Caco-2 (cell line): ENCODE results near the gene CARD16. TPM values are rescaled to one million over a fixed set of nuclear protein-coding genes. Genes with fewer than 3 reads are reported as not detected.
"Not testable (repeated sequence)": the region's sequence is repeated elsewhere in the genome, so short reads cannot be mapped to it uniquely, and the experiment has no call there.

Experiments
- BruUV-seq: library from RNA; stranded (reverse); fragments of 400-500 nt; replicated peaks from 2 replicates; lab custom pipeline; 2021; lab: Mats Ljungman, UMichigan
- CTCF ChIA-PET: fragments of 300-600 bp; sonication (Branson Sonifier 250); formaldehyde crosslinking; loops from one replicate; lab custom pipeline; 2022; ENCODE audit warnings: antibody characterized with exemption; lab: Charles Lee
- POLR2A ChIA-PET: fragments of 300-600 bp; sonication (Branson Sonifier 250); formaldehyde crosslinking; loops from one replicate; lab custom pipeline; 2022; ENCODE audit warnings: antibody characterized with exemption; lab: Charles Lee
- DNase-seq, 2 experiments: peaks; one replicate each; pipeline versions ENCODE4 v3.0.0 to v3.0.0-alpha.2; 2020 to 2022
- H3K27me3 ChIP-seq: replicated peaks from 2 replicates; pipeline ENCODE4 v1.6.0; 2011; ENCODE audit warnings: low read length; ENCODE audit not compliant: control insufficient read depth, insufficient read depth
- H3K36me3 ChIP-seq: 2 replicates; pipeline ENCODE4 v1.5.1; 2011; ENCODE audit warnings: low read length; ENCODE audit not compliant: control insufficient read depth, insufficient read depth
- H3K4me1 ChIP-seq: fragments of 250-450 bp; sonication (Bioruptor Pico); 2 replicates; pipeline ENCODE4 v1.5.1; 2020; ENCODE audit warnings: mild to moderate bottlenecking
- H3K4me3 ChIP-seq: 2 replicates; pipeline ENCODE4 v1.5.1; 2011; ENCODE audit warnings: low read depth, mild to moderate bottlenecking, control low read depth, low read length
- H3K9me3 ChIP-seq: fragments of 250-450 bp; sonication (Bioruptor Pico); 2 replicates; pipeline ENCODE4 v1.5.1; 2020; ENCODE audit warnings: mild to moderate bottlenecking, moderate library complexity
- H3K27ac Mint-ChIP-seq: one replicate; pipeline ENCODE4 v1.8.0; 2022; ENCODE audit warnings: mixed read lengths; ENCODE audit not compliant: unreplicated experiment
- H3K27me3 Mint-ChIP-seq: one replicate; pipeline ENCODE4 v1.8.0; 2022; ENCODE audit warnings: mixed read lengths; ENCODE audit not compliant: insufficient read depth, unreplicated experiment
- H3K36me3 Mint-ChIP-seq: one replicate; pipeline ENCODE4 v1.8.0; 2022; ENCODE audit warnings: mild to moderate bottlenecking, mixed read lengths; ENCODE audit not compliant: insufficient read depth, unreplicated experiment
- H3K4me1 Mint-ChIP-seq: one replicate; pipeline ENCODE4 v1.8.0; 2022; ENCODE audit warnings: low read depth, mixed read lengths; ENCODE audit not compliant: unreplicated experiment
- H3K4me3 Mint-ChIP-seq: one replicate; pipeline ENCODE4 v1.8.0; 2022; ENCODE audit warnings: mild to moderate bottlenecking, moderate library complexity, mixed read lengths; ENCODE audit not compliant: unreplicated experiment
- H3K9me3 Mint-ChIP-seq: one replicate; pipeline ENCODE4 v1.8.0; 2022; ENCODE audit warnings: mixed read lengths; ENCODE audit not compliant: unreplicated experiment
- CTCF ChIP-seq, 2 experiments: fragments of 200-600 bp in 1 of 2; IDR thresholded peaks; 1 replicate in 1 of 2; 2 replicates in 1 of 2; pipeline versions ENCODE4 v1.5.1 to v1.8.0; 2011 to 2022; ENCODE audit warnings: antibody characterized with exemption in 1 of 2, control low read depth in 1 of 2, inconsistent platforms in 1 of 2, low read depth in 1 of 2, low read length in 1 of 2, mild to moderate bottlenecking in 1 of 2, moderate library complexity in 1 of 2; ENCODE audit not compliant: insufficient read depth in 1 of 2, severe bottlenecking in 1 of 2, unreplicated experiment in 1 of 2
- intact Hi-C: fragments of 100-400 bp; cut with micrococcal nuclease; formaldehyde crosslinking; loops from one replicate; pipeline ENCODE4 v1.10.0; 2022; ENCODE audit not compliant: unreplicated experiment
- total RNA-seq: library from RNA; stranded (reverse); gene quantifications from 2 replicates; pipeline ENCODE4 v1.2.3, GENCODE V29; 2022

The CARD16 gene
- total RNA-seq, 1 experiment from 2014 or later = 1.5 TPM

DNA sequence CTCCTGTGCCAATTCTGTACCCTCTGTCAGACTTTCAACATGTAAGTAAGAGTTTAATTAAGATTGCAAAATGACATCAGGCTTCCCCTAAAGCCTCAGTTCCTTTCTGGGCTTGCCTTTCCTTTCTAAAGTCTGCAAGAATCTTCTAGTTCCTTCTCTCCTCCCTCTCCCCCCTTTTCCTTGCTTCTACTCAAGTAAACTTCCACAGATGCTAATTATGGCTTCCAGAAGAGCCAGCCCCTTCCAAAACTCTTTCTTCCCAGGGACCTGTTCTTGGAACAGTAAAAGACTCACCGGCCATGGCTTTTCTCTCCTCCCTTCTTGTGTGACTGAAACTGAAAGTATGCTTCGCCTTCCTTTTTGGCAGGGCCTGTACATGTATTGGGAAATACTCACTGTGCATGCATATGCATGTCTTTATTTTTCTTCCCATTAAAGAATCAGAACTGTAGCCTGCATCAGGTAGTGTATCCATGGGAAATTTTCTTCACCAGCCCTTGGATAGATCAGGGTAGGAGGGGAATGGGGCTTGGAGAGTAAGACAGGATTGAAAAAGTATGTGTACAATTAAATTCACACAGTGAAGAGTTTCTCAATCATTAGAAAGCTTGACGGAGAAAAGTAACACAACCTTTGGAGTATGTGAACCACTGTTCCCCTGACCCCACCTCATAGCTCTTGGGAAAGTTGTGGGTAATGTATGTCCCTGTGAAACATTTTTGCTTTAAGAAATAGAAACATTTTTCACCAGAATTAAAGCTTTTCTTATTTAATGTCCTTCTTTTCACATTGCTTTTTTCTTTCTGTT is 10.1 kb downstream of the CARD16 start, which contains the start of gene CASP1:
Gene CASP1 (minus strand): TSS at position 332 of the 808 bp plus-strand sequence. CDS start 31 bp downstream, at position 301.
- intact Hi-C loops = no loop called here
- Histone ChIP-seq H3K36me3 (no peaks in the 10 kb centered on the region), H3K4me3 (no peak within 1 kb of the TSS), H3K9me3 (no peaks in the 10 kb centered on the region), H3K27me3 (no peaks in the 10 kb centered on the region), H3K4me1 (peaks cover 4% of the 10 kb centered on the region)
- Mint-ChIP-seq H3K36me3 (no peaks in the 10 kb centered on the region), H3K9me3 (peaks cover 16% of the 10 kb centered on the region), H3K4me1 (peaks cover 11% of the 10 kb centered on the region), H3K27ac (no peak within 1 kb of the TSS), H3K4me3 (no peak within 1 kb of the TSS), H3K27me3 (no peaks in the 10 kb centered on the region)
- no peak for TF ChIP-seq CTCF (IDR thresholded peaks at IDR 0.05; ENCODE audit: insufficient read depth in 1 of 2, low read depth in 1 of 2, low read length in 1 of 2, severe bottlenecking in 1 of 2, unreplicated experiment in 1 of 2)
- no TSS peak for BruUV-seq
- DNase-seq = no peak
- CTCF ChIA-PET = no interaction called here
- POLR2A ChIA-PET = no interaction called here

DNA sequence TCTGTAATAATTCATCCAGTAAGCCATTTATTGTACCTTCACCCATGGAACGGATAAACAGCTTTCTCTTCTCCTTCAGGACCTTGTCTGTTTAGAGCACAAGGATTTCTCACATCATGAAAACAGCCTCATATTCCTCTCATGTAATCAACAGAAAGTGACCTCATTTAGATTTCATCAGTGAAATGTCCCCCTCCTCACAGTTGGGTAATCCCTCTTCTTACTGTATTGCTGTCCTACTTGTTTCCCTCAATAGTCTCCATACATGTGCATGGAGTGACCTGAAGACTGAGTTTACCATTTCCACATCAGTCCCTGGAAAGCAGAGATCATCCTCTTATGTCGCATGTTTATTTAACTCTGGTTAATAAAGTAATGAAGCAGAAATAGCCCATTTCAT is 10.7 kb downstream of the CARD16 start:
- DNase-seq, H3K27ac Mint-ChIP-seq, H3K36me3 ChIP-seq, H3K36me3 Mint-ChIP-seq, H3K4me3 Mint-ChIP-seq, H3K27me3 Mint-ChIP-seq, CTCF ChIA-PET, H3K4me1 ChIP-seq, H3K4me1 Mint-ChIP-seq, H3K27me3 ChIP-seq, intact Hi-C loops, BruUV-seq, POLR2A ChIA-PET, H3K9me3 ChIP-seq, H3K4me3 ChIP-seq: not testable (repeated sequence)
- peaks cover 16% of the 10 kb centered on the region for H3K9me3 Mint-ChIP-seq

DNA sequence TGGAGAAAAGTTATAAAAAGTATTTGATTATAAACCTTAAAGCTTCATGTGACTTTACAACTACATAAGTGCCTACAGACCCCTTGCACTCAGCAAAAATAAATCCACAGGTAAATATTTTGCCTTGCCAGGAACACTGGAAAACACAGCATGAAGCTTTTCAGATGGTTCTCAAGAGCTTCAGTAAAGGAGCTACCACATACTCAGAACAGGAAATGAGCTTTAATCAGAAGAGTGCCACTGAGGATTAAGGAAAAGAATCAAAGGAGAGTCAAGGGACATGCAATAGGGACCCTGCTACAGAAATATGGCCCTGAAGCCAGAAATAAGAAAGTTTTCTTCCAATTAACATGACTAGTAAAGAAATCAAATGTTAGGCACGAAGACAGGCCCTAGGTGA is 11.4 kb downstream of the CARD16 start:
- ChIA-PET POLR2A (no interaction called here), CTCF (no interaction called here)
- peaks cover 16% of the 10 kb centered on the region for H3K9me3 Mint-ChIP-seq
- intact Hi-C loops = no loop called here
- no TSS peak for BruUV-seq
- Histone ChIP-seq H3K36me3 (no peaks in the 10 kb centered on the region), H3K4me3 (no peak overlapping the region), H3K4me1 (no peaks in the 10 kb centered on the region), H3K9me3 (no peaks in the 10 kb centered on the region), H3K27me3 (no peaks in the 10 kb centered on the region)
- H3K36me3 Mint-ChIP-seq = no peaks in the 10 kb centered on the region
- no peak overlapping the region for H3K27ac Mint-ChIP-seq
- peaks cover 6% of the 10 kb centered on the region for H3K4me1 Mint-ChIP-seq
- no peak for TF ChIP-seq CTCF (IDR thresholded peaks at IDR 0.05; ENCODE audit: insufficient read depth in 1 of 2, low read depth in 1 of 2, low read length in 1 of 2, severe bottlenecking in 1 of 2, unreplicated experiment in 1 of 2)
- DNase-seq = no peak
- H3K27me3 Mint-ChIP-seq = no peaks in the 10 kb centered on the region
- H3K4me3 Mint-ChIP-seq = no peak overlapping the region
